NB4 (cell line): ENCODE results near the gene LMO7.

Experiments used
- DNase-seq: peaks from one replicate; pipeline ENCODE4 v3.0.0; 2010; ENCODE audit warnings: low read depth
- H3K4me3 ChIP-seq: one replicate; pipeline ENCODE4 v1.5.1; 2011; ENCODE audit warnings: mild to moderate bottlenecking, low read depth, low read length, moderate library complexity
- MYC ChIP-seq: IDR thresholded peaks from 2 replicates; pipeline ENCODE4 v1.6.1; 2011; ENCODE audit warnings: low read depth, low read length
- POLR2A ChIP-seq: IDR thresholded peaks from 2 replicates; pipeline ENCODE4 v1.6.1; 2011; ENCODE audit warnings: mild to moderate bottlenecking; ENCODE audit not compliant: insufficient read length; ENCODE audit errors: extremely low read depth
- TF ChIP-seq, protein P1 (sequence below): IDR thresholded peaks from 2 replicates; pipeline ENCODE4 v1.6.1; 2011; ENCODE audit warnings: low read depth, low read length
- TF ChIP-seq, protein P2 (sequence below): IDR thresholded peaks from one replicate; pipeline ENCODE4 v1.5.1; 2012; ENCODE audit warnings: low read depth, low read length

The LMO7 gene

DNA sequence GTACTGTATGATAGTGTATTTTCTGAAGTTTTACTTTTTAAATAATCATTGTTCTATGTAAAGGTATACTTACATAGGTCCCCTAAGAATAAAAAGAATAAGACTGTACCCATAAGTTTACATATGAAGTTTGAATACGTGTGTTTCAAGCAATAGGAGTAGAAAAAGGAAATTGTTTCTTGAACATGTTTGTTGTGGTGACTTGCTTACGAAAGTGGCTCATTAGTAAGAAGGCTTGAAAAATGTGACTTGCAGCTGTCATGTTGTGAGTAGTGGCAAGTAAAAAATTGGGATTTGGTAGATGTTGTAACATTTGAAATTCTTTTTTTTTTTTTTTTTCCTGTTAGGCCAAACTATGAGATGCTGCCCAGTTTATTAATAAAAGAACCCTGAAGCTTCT, 203.3 kb downstream of the LMO7 start:
- H3K4me3 ChIP-seq = no peak overlapping the region
- no peak for DNase-seq
- TF ChIP-seq, protein P1, sequence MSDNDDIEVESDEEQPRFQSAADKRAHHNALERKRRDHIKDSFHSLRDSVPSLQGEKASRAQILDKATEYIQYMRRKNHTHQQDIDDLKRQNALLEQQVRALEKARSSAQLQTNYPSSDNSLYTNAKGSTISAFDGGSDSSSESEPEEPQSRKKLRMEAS = no peak
- TF ChIP-seq POLR2A = no peak
- TF ChIP-seq, protein P2, sequence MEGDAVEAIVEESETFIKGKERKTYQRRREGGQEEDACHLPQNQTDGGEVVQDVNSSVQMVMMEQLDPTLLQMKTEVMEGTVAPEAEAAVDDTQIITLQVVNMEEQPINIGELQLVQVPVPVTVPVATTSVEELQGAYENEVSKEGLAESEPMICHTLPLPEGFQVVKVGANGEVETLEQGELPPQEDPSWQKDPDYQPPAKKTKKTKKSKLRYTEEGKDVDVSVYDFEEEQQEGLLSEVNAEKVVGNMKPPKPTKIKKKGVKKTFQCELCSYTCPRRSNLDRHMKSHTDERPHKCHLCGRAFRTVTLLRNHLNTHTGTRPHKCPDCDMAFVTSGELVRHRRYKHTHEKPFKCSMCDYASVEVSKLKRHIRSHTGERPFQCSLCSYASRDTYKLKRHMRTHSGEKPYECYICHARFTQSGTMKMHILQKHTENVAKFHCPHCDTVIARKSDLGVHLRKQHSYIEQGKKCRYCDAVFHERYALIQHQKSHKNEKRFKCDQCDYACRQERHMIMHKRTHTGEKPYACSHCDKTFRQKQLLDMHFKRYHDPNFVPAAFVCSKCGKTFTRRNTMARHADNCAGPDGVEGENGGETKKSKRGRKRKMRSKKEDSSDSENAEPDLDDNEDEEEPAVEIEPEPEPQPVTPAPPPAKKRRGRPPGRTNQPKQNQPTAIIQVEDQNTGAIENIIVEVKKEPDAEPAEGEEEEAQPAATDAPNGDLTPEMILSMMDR = no peak
- no peak for TF ChIP-seq MYC

DNA sequence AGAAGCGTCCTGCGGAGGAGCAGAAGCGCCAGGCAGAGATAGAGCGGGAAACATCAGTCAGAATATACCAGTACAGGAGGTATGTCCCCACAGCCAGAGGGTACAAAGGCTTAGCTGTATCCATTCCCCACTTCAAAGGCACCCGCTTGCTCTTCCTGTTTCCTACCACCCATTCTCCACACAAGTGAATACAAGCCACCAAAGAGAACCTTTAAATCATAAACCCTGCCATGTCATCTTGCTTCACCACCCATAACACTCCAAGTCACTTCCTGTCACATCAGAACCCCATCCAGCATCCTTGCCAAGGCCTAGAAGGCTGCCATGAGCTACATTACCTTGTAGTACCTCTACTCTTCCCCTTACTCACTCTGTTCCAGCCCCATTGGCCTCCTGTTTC, 205.8 kb downstream of the LMO7 start:
- DNase-seq = no peak
- TF ChIP-seq, protein P2 = no peak
- TF ChIP-seq, protein P1 = no peak
- TF ChIP-seq POLR2A = no peak
- TF ChIP-seq MYC = no peak
- no peak overlapping the region for H3K4me3 ChIP-seq

DNA sequence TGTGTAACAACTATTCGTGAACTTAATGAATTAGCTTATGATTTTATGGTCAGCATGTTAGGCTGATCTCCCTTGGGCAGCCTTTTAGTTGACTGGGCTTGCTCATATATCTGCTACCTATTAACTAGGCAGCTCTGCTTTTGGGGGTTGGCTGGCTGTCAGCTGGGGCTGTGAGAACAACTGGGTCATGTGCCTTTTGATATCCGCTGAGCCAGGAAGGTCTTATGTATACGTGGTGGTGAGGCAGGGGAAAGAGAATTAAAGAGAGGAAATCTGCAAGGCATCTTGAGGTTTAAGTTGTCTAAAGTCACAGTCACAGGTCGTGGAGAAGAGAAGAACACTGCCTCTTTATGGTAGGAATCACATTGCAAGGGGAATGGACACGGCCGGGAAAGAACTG, 206.9 kb downstream of the LMO7 start:
- DNase-seq = no peak
- no peak overlapping the region for H3K4me3 ChIP-seq
- TF ChIP-seq, protein P1 = no peak
- TF ChIP-seq, protein P2 = no peak

DNA sequence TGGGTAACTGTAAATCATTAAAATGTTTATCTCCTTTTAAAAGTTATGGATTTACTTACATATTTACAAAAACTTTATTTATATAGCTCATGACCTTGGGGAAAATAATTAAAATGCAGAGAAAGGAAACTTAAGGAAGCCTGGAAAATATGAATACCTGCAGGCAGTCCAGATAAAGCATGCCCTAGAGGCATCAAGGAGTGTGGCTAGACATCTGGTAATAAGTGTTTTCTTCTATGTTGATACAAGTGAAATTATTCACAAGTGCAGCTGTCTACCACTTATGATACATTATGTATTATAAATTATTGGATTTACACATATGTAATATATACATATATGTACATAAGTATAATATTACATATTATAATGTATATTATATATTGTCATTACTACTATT, 207.9 kb downstream of the LMO7 start:
- no peak for TF ChIP-seq POLR2A
- no peak for DNase-seq
- no peak overlapping the region for H3K4me3 ChIP-seq

DNA sequence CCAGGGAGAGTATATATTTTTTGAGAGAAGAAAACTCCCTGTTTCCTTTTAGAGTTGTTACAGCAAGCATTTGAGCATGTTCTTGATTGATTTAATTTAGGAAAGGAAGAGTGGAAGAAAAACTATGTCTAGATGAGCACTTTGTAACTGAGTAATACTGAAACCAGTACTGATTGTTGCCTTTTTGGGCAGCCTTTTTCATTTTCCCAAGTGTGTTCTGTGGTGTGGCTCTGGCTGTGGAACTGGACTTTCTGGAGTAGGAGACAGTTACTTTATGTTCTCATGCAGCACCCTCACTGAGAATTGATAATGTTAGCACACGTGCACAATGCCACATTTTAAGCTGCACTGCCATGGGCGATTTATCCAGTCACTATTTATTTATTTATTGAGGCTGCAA, 211.5 kb downstream of the LMO7 start:
- no peak overlapping the region for H3K4me3 ChIP-seq
- DNase-seq = no peak
- TF ChIP-seq POLR2A (no peak), MYC (no peak)
- TF ChIP-seq, protein P2 = no peak
- TF ChIP-seq, protein P1 = no peak

DNA sequence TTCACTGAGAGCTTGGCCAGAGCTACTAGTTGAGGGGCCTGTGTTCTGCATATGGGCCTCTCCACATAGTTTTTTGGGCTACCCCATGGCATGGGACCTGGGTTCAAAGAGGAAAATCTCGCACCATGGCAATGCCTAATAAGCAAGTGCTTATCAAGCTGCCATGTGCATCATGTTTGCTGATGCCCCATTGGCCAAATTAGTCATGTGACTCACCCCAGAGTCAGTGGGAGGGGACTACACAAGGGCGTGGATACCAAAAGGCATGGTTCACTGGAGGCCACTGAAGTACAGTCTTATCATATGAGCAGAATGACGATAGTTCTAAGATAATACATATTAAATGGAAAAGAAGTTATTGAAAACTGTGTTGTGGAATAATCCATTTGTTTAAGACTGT, 214.8 kb downstream of the LMO7 start:
- TF ChIP-seq, protein P1 = no peak
- TF ChIP-seq, protein P2 = no peak
- TF ChIP-seq POLR2A (no peak), MYC (no peak)
- DNase-seq = peak; percentile 7

DNA sequence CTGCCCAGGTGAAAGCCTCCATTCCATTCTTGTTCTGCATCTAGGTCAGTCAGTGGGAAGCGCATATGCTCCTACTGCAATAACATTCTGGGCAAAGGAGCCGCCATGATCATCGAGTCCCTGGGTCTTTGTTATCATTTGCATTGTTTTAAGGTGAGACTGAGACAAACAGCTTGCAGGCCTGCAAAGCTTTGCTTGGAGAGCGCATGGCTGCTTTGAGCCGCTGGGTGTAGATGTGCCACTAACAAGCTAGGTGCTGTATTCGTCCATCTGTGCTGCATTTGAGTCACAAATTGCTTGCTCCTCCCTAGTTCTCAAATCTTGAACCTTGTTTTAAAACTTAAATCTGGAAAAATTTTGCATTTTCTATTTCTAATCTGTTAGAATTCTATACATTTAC, 219.1 kb downstream of the LMO7 start:
- no peak for DNase-seq
- no peak overlapping the region for H3K4me3 ChIP-seq
- no peak for TF ChIP-seq MYC
- TF ChIP-seq, protein P1 = no peak
- TF ChIP-seq POLR2A = no peak
- TF ChIP-seq, protein P2 = no peak

More for the DNA sequence above, 214.8 kb downstream of the LMO7 start:
- H3K4me3 ChIP-seq = no peak overlapping the region
